ENCODE measurements around the gene CYTH2.
"Not testable (repeated sequence)": the region's sequence is repeated elsewhere in the genome, so short reads cannot be mapped to it uniquely, and the experiment has no call there.

The CYTH2 gene

GRCh38 chr19:48513289-48514122 lies 44.3 kb downstream of the CYTH2 start:
- DNase-seq = peak; percentile 85

- no peak for DNase-seq
These were observed 44.9 kb downstream of the CYTH2 start for GRCh38 chr19:48514123-48514458.

- DNase-seq = no peak
These were observed 47.4 kb downstream of the CYTH2 start for GRCh38 chr19:48516536-48516935.

- no peak for DNase-seq
These were observed 49.0 kb downstream of the CYTH2 start for GRCh38 chr19:48518207-48518606.

- DNase-seq = not testable (repeated sequence)
These were observed 50.3 kb downstream of the CYTH2 start for GRCh38 chr19:48519426-48519825.

GRCh38 chr19:48520134-48520533 lies 51.0 kb downstream of the CYTH2 start:
- DNase-seq = no peak

GRCh38 chr19:48524221-48524620 lies 55.1 kb downstream of the CYTH2 start:
- no peak for DNase-seq

- DNase-seq = no peak
These were observed 55.6 kb downstream of the CYTH2 start for GRCh38 chr19:48524732-48525131.

GRCh38 chr19:48529156-48529555 lies 60.0 kb downstream of the CYTH2 start:
- no peak for DNase-seq

GRCh38 chr19:48530066-48530720 lies 61.0 kb downstream of the CYTH2 start:
- no peak for DNase-seq

- no peak for DNase-seq
These were observed 61.6 kb downstream of the CYTH2 start for GRCh38 chr19:48530770-48531169.
